ENCODE data around the gene HLA-DMB. TPM values are rescaled to one million over a fixed set of nuclear protein-coding genes. Genes with fewer than 3 reads are reported as not detected.

HLA-DMB gene
- total RNA-seq, 1 experiment from 2014 or later, result 3.3 TPM

GRCh38 chr6:32887616-32888015 is 53.2 kb downstream of the HLA-DMB start:
- Histone ChIP-seq H4K20me1 (ENCODE audit: insufficient read depth) (no peaks in the 10 kb centered on the region), H3K27ac (ENCODE audit: low read depth, low read length) (no peak overlapping the region), H3K4me2 (ENCODE audit: low read length) (no peak overlapping the region), H2AFZ (ENCODE audit: low read depth, low read length, poor library complexity, severe bottlenecking) (no peak overlapping the region), H3K4me1 (ENCODE audit: control insufficient read depth in 1 of 2, insufficient read depth in 2 of 2, low read length in 2 of 2) (peaks cover 0 to 7% of the 10 kb centered on the region in 2 experiments; a peak in 2 of 4 replicates), H3K9me2 (ENCODE audit: insufficient read depth) (no peaks in the 10 kb centered on the region), H3K79me2 (ENCODE audit: insufficient read depth, low read length) (no peaks in the 10 kb centered on the region), H3K36me3 (ENCODE audit: control insufficient read depth in 1 of 2, insufficient read depth in 2 of 2, low read length in 2 of 2) (no peaks in the 10 kb centered on the region), H3K4me3 (replicated peaks in 1 of 2; ENCODE audit: low read depth in 1 of 2, low read length in 2 of 2) (no peak overlapping the region), H3K9me3 (ENCODE audit: control insufficient read depth in 1 of 2, insufficient read depth in 1 of 2, low read depth in 1 of 2, low read length in 2 of 2) (no peaks in the 10 kb centered on the region), H3K9ac (ENCODE audit: low read length) (no peak overlapping the region), H3K27me3 (ENCODE audit: insufficient read depth, low read length) (no peaks in the 10 kb centered on the region)
- TF ChIP-seq JUND (IDR thresholded peaks at IDR 0.05) (no peak), EGR1 (IDR thresholded peaks at IDR 0.05; ENCODE audit: low read depth) (no peak), ZFX (IDR thresholded peaks at IDR 0.05) (no peak), RAD21 (IDR thresholded peaks at IDR 0.05; ENCODE audit: low read depth) (no peak), CTCF (IDR thresholded peaks at IDR 0.05 in 2 of 3, conservative IDR thresholded peaks at IDR 0.05 in 1 of 3; ENCODE audit: borderline replicate concordance in 1 of 3, insufficient read depth in 1 of 3, low read depth in 2 of 3, low read length in 2 of 3) (no peak), EZH2phosphoT487 (IDR thresholded peaks at IDR 0.05; ENCODE audit: borderline replicate concordance) (no peak), ATF3 (IDR thresholded peaks at IDR 0.05) (no peak), SP1 (IDR thresholded peaks at IDR 0.05; ENCODE audit: low read depth) (no peak), CEBPB (IDR thresholded peaks at IDR 0.05; ENCODE audit: low read depth) (no peak), ZBTB33 (IDR thresholded peaks at IDR 0.05; ENCODE audit: extremely low read depth, insufficient replicate concordance, low read length) (no peak), POLR2A (IDR thresholded peaks at IDR 0.05; ENCODE audit: borderline replicate concordance, extremely low read depth, insufficient read depth, insufficient read length) (no peak), ELF1 (IDR thresholded peaks at IDR 0.05; ENCODE audit: borderline replicate concordance, low read depth) (no peak), SIN3A (IDR thresholded peaks at IDR 0.05; ENCODE audit: low read depth) (no peak), SRF (IDR thresholded peaks at IDR 0.05; ENCODE audit: low read depth) (no peak), EZH2 (IDR thresholded peaks at IDR 0.05) (no peak), YY1 (IDR thresholded peaks at IDR 0.05; ENCODE audit: extremely low read depth, insufficient replicate concordance, low read depth, low read length) (no peak), POLR2AphosphoS5 (IDR thresholded peaks at IDR 0.05; ENCODE audit: low read depth, low read length) (no peak), ZNF274 (IDR thresholded peaks at IDR 0.05; ENCODE audit: low read depth, low read length) (no peak), FOSL1 (IDR thresholded peaks at IDR 0.05; ENCODE audit: low read depth) (no peak)
- ATAC-seq (no peak), DNase-seq (ENCODE audit: low read depth, low spot score) (no peak)
- intact Hi-C loops (cut with micrococcal nuclease), result loop anchor here (5.0 kb wide), 2 partner anchors 45 to 80 kb away; partner anchors contain the start of gene BRD2
- no TSS peak for BruUV-seq (replicated peaks)
- CTCF ChIA-PET, result interaction anchor here (1.0 to 1.4 kb wide), 3 partner anchors 46 to 97 kb away, joined by 3 to 4 read pairs (median 3); no protein-coding TSS in a partner anchor
- POLR2A ChIA-PET, result no interaction called here
- RAD21 ChIA-PET (ENCODE audit: low non-redundant PET in 1 of 2, low total read pairs in 2 of 2, uncharacterized antibody in 2 of 2, unreplicated experiment in 2 of 2), result no interaction called here
